GM12875 (cell line): ENCODE measurements around the gene ZFHX3.

ENCODE experiments used
- H3K4me3 ChIP-seq: one replicate; pipeline ENCODE4 v1.5.1; 2011; ENCODE audit warnings: low read depth, low read length, control low read depth
- TF ChIP-seq, protein P1 (sequence below): IDR thresholded peaks from 2 replicates; pipeline ENCODE4 v1.5.1; 2011; ENCODE audit warnings: low read depth, mild to moderate bottlenecking, control low read depth, inconsistent platforms, low read length, moderate library complexity, borderline replicate concordance; ENCODE audit not compliant: insufficient read depth

ZFHX3 gene

DNA sequence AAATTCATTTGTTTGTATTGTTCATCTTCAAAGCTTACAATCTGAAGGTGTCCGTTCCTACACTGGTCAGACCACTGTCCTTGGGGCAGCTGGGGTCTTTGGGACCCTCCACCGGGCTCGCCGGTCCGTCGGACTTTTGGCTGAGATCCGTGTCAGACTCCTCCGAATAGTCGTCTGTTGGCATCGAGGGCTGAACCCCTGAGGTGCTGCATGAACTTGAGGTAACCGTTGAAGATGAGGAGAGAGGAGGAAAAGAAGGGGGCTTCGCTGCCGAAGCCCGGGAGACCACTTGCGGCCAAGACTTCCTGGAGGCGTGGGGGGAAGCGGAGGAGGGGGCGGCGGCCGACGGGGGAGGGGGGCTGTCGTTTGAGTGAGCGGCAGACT is 260.8 kb downstream of the ZFHX3 start:
- TF ChIP-seq, protein P1, sequence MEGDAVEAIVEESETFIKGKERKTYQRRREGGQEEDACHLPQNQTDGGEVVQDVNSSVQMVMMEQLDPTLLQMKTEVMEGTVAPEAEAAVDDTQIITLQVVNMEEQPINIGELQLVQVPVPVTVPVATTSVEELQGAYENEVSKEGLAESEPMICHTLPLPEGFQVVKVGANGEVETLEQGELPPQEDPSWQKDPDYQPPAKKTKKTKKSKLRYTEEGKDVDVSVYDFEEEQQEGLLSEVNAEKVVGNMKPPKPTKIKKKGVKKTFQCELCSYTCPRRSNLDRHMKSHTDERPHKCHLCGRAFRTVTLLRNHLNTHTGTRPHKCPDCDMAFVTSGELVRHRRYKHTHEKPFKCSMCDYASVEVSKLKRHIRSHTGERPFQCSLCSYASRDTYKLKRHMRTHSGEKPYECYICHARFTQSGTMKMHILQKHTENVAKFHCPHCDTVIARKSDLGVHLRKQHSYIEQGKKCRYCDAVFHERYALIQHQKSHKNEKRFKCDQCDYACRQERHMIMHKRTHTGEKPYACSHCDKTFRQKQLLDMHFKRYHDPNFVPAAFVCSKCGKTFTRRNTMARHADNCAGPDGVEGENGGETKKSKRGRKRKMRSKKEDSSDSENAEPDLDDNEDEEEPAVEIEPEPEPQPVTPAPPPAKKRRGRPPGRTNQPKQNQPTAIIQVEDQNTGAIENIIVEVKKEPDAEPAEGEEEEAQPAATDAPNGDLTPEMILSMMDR, result no peak
- H3K4me3 ChIP-seq, result no peak overlapping the region

DNA sequence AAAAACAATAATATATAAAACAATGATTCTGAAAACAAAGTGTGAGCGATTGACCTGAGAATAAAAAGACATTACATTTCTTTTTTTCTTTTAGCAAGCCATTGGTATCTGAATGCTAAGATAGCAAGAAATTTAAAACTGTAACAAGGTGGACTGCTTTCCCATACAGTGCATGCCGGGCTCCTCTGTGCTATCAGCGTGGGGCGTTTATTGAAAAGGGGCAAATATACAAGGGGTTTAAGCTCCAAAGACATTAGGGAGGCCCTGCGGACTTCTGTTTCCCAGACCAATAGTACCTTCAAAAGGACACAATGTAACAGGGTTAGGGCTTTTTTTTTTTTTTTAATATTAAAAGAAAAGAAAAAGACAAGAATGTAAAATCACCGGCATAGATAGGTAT is 261.3 kb downstream of the ZFHX3 start:
- no peak overlapping the region for H3K4me3 ChIP-seq
- TF ChIP-seq, protein P1, result no peak

DNA sequence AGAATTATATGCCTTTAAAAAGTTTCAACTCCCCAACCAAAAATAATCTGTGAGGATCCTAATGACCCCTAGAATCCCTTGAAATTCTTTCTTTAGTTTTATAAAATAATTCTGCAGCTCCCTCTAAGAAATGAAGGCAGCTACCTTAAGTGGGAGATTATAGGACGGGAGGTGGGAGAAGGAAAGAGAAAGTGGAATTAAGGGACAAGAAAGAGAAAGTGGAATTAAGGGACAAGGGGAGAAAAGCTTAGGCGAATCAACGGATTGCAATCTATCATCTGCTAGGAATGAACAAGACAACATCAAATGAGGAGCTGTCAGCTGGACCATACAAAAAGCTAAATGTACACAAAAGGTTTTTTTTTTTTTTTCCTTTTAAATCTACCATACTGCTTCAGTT is 262.0 kb downstream of the ZFHX3 start:
- TF ChIP-seq, protein P1, result no peak
- H3K4me3 ChIP-seq, result no peak overlapping the region

DNA sequence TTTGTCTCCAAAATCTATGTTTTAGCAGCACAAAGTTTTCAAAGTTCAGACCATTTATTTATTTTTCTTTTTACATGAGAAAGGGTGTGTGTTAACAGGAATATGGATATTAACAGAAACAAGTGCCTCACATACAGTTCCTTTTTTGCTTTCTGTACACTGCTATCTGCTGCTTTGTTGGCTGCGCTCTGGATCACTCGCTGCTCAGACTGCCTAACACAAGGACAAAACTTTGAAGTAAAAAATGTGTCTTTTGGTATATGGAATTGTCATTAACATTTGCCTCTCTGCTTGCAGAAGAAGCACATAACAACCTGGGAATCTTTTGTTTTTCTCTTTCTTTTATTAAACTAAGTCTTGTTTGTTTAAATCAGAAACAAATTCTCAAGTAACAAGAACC is 262.8 kb downstream of the ZFHX3 start:
- no peak overlapping the region for H3K4me3 ChIP-seq
- TF ChIP-seq, protein P1, result no peak

DNA sequence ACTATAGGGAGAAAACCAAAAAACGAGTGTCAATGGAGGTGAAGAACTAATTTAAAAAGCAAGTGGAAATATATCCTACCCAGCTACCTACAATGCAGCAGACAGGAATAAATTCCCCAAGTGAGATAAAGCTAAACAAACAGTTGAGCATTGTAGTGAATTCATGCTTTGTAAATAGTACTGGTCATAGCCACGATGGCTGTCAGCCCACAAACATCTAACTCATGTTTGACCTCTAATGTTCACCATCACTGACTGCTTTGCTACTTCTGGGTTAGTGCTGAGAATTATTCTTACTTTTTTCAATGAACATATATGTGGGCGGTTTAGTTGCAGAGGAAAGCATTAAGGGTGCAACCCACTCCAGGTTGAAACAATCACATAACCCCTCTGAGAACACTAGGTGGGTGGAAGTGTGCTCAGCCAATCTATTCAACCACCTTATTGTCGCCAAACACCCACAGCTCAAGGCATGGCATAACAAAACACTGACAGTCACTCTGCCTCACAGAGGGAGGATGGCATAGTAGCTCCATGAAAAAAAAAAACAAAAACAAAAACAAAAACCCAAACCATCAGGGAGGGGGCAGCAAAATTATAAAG is 264.1 kb downstream of the ZFHX3 start:
- TF ChIP-seq, protein P1, result no peak
- no peak overlapping the region for H3K4me3 ChIP-seq

DNA sequence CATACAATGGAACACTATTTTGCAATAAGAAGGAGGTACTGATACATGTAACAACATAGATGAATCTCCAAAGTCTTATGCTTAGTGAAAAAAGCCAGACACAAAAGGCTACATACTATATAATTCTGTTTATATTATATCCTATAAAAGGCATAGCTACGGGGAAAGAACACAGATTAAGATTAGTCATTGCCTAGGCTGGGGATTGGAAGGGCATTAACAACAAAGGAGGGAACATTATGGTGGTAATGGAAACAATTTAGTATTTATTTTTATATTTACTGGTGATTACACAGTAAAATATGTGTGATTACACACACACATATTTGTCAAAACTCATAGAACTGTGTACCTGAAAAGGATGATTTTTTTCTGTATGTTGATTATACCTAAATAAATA is 278.1 kb downstream of the ZFHX3 start:
- TF ChIP-seq, protein P1, result no peak

DNA sequence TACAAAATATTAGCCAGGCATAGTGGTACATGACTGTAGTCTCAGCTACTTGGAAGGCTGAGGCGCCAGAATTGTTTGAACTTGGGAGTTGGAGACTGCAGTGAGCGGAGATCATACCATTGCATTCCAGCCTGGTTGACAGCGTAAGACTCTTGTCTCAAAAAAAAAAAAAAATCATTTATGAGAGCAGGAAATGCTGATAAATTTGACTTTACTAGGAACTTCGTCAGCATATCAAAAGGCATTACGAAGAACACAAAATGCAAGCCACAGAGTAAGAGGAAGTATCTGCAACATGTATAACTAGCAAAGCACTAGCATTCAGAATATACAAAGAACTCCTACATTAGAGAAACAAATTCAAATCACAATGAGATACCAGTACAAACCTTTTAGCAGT is 279.3 kb downstream of the ZFHX3 start:
- H3K4me3 ChIP-seq, result no peak overlapping the region
- TF ChIP-seq, protein P1, result no peak

More for the DNA sequence above, 278.1 kb downstream of the ZFHX3 start:
- H3K4me3 ChIP-seq, result no peak overlapping the region
